Measurements from ENCODE around the gene CNTNAP2.

CNTNAP2 gene

GRCh38 chr7:148180075-148180474 is 2063.5 kb downstream of the CNTNAP2 start:
- no peak for DNase-seq

DNA sequence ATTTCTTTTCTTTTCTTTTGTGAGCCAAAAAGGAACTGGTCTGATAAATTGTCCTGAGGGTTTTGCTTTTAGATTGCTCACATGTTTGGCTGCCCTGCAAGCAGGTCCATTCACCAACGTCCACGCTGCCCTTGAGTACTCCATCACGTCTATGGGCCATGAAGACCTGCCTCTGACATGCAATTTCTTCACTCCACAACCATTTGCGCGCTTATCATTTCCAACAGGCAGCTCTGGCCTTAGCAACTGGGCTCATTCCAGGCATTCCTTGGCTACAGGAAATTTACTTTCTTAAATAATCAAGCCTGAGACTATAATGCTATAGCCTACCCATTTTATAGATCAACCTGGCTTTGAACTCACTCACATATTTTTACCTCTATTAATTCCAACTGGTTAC is 2065.7 kb downstream of the CNTNAP2 start:
- DNase-seq: no peak

DNA sequence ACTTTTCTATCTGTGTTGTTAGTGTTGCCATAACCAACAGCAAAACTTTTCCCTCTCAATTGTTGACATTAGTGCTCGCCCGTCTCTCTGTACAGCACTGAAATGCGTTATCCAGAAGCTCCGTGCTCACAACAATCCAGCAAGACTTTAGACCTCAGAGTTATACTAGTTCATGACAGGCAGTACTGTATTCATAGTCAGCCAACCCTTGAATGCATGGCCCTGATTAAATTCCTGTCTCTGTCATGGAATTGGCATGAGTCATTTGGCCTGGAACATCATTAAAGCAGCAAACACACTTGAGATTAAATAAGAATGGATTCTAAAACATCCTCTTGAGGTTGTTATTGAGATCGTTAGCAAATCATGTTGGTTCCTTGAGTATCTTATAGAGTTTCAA is 2068.4 kb downstream of the CNTNAP2 start:
- no peak for DNase-seq

- DNase-seq: no peak
Measured at GRCh38 chr7:148187471-148187870, 2070.9 kb downstream of the CNTNAP2 start.

DNA sequence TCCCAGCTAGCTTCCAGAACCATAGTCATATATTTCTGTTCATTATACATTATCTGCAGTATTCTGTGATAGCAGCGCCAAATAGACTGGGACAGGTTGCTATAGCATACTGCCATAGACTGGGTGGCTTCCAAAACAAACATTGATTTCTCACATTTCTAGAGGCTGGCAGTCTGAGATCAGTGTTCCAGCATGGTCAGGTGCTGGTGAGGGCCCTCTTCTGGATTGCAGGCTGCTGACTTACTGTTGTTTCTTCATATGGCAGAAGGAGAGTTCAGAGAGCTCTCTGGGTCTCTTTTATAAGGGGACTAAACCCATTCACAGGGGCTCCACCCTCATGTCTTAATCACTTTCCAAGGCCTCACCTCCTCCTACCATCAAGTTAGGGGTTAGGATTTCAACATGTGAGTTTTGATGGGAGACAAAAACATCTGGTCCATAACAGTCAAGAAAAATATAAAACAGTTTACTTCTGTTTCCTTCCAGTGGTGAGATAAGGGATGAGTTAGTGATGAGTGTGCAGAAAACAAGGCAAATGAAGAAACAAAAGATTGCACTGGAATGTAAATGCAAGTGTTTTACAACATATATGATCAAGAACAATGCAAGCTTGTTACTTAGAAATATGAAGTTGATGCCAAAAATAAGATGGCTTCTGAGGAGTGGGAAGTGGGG is 2074.9 kb downstream of the CNTNAP2 start:
- DNase-seq: no peak

DNA sequence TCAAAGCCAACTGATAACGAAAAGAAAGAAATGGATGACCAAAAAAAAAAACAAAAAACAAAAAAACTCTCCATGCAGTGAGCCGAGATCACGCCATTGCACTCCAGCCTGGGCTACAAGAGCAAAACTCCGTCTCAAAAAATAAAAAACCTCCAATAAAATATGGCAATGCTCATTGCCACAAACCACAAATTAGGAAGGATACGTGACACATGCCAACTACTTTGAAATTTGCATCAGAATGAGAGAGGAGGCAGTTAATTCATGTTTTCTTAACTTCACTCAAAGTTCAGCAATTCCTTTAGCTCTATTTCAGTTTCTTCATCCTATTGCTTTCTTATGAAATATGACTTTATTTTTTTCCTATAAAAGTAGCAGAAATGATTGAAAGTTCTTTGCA is 2075.9 kb downstream of the CNTNAP2 start:
- no peak for DNase-seq

DNA sequence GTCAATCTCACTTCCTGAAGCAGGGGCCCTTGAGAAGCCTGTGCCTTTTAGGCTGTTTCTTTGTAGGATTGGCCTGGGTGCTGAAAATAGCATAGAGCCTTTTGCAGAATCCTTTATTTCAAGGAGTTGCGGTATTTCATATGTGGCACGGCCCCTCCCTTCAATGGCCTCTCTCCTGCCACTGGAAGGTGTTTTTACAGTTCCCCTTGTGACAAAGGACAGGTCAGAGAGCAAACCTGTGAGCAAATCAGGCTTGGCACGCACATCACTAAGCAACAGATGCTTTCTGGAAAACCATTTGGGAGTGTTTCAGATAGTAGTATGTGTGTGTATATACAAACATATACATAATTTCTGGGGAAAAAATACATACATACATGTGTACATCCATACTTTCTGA is 2085.4 kb downstream of the CNTNAP2 start:
- no peak for DNase-seq

- DNase-seq: no peak
Measured at GRCh38 chr7:148204639-148205304, 2088.2 kb downstream of the CNTNAP2 start.

DNA sequence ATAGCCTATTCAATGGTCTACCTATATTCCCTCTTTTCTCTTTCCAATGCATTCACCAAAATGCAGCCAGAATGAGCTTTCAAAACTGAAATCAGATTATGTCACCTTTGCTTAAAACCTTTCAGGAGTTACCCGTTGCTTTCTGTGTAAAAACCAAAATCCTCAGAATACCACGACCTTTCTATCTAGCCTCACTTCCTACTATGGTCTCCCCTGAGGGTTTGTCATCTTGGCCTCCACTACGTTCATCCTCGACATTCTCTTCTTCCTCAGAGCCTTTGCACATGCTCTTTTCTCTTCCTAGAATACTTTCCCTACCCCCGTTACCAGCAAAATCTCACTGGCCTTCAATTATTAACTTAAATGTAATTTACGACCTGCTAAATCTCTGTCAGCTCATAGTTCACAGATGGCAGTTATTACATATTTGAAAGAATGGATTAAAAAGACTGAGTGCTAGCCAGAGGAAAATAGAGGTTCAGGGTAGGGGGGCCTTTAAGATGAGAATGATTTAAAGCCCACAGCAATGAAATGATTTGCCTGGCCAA is 2093.1 kb downstream of the CNTNAP2 start:
- no peak for DNase-seq

GRCh38 chr7:148210804-148211325 is 2094.3 kb downstream of the CNTNAP2 start:
- DNase-seq: no peak

DNA sequence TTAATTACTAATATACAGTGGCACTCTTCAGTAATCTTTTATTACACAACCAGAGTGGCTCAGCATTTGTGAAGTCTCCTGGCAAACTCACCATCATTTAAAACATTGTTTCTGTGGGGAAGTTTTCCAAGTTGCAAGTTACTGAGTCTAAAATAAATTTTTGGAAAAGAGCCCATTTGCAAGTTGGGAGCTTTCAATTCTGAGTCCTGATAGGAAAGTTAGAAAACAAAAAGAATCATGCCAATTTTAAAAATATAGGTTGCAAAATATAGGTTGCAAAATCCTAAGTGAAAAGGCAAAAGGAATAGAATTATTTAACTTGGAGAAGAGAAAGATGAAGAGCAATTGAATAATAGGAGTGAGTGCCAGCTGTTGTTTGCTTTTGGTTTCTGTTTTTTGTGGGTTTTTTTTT is 2095.1 kb downstream of the CNTNAP2 start:
- no peak for DNase-seq

DNA sequence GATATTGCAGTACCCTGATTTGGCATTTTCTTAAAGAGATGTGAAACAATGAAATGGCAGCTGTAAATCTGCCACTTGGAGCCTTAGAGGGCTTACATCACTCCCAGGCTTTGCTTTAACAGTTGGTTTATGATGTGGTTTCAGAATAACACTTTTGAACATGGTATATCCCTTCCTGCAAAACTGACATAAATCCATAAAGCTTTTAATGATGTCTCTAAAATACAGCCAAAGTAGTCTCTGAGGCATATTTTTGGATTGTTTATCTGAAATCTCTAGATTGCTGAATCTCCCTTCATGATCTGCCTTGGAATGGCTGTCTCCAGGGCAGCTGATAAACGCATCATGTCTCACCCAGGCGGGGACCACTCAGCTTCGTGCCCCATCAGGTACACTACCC is 2096.1 kb downstream of the CNTNAP2 start:
- DNase-seq: no peak

- no peak for DNase-seq
Measured at GRCh38 chr7:148214101-148214500, 2097.5 kb downstream of the CNTNAP2 start.

DNA sequence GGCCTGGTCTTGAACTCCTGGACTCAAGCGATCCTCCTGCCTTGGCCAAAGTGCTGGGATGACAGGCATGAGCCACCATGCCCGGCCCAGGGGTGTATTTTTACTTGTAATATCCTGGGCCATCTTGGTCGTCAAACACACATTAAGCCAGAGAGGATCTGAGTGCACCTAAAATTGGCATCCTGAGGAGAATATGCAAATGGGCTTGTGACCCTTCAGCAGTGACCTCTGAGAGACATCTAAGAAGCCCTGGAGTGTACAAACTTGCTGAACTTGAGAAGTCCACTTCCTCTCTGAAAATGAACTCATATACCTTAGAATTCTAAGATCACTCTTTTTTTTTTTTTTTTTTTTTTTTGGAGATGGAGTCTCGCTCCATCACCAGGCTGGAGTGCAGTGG is 2102.0 kb downstream of the CNTNAP2 start:
- no peak for DNase-seq

GRCh38 chr7:148222721-148223120 is 2106.1 kb downstream of the CNTNAP2 start:
- no peak for DNase-seq

- no peak for DNase-seq
Measured at GRCh38 chr7:148223160-148223559, 2106.6 kb downstream of the CNTNAP2 start.

GRCh38 chr7:148223738-148224137 is 2107.1 kb downstream of the CNTNAP2 start:
- no peak for DNase-seq

DNA sequence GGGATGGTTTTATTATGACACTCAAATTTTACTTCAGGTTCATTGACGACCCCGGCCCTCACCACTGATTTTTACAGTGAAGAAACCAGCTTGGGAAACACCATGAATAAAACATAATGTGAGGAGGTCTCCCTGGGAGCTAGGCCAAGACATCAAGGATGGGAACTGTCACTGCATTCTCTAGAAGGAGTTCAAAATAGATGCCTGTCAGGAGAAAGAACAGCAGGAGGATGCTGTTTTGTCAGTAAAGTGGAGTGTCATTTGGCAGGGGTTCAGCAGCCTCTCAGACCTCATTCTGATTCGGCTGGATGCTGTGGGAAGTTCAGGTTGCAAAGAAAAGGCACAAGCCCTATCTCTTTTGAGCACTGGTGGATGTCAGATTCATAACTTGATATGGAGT is 2113.7 kb downstream of the CNTNAP2 start:
- no peak for DNase-seq

GRCh38 chr7:148230883-148231282 is 2114.3 kb downstream of the CNTNAP2 start:
- no peak for DNase-seq

DNA sequence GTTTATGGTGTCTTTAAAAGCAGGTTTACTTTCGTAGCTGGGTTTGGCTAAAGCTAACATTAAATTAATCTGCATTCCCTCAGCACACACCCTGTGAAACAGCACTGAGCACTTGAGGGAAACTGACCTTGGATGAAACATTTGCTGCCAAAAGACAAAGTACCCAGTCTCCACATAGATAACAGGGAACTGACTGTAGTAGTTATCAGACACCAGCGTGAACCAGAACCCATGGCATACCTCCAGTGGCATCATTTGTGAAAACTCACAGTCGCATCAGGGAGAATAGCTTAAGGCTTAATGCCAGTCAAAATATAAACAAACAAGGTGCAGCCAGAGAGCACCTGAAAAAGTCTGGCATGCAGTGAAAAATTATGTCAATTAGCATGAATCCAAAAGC is 2116.2 kb downstream of the CNTNAP2 start:
- no peak for DNase-seq

DNA sequence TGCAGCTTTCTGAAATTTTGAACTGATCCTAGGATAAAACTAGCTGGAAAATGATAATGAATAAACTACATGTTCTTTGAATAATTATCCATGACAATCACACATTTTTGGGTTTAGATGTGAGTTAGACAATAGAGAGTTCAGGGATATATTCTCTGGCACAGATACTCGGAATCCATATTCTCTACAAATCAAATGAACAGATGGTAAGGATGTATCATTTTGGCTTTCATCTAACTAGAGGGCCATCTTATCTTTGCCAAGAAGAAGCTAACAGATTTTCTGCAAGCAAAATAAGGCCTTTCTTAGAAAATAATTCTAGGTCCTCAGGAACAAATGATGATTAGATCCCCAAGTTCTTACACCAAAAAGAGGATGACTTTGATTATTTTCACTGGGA is 2118.1 kb downstream of the CNTNAP2 start:
- no peak for DNase-seq

DNA sequence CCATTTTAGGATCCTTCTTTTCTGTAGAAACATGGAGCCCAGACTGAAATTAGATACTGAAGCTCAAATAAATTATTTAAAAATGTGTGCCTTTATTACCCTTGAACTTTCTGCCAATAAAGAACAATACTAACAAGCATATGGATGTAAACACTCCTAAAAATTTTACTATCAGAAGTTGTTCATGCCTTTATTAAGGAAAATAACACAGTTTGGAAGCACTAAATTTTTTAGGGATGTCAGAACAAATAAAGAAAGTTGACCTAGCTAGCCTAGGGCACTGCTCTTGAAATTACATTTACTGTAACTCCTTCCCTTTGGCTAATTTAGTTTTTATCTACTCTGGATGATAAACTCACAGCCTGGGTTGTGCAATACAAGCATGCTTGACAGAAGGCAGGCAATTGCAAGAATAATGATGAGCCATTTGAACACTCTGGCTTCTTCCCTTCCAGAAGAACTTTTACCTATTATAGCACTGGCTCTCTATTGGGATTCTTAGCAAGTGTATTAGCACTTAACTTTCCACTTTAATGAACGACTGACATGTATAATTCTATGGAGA is 2122.2 kb downstream of the CNTNAP2 start:
- DNase-seq: no peak

GRCh38 chr7:148241700-148242293 is 2125.2 kb downstream of the CNTNAP2 start:
- DNase-seq: no peak

Measured in suppressor macrophage (primary cell).